GM12873 (cell line): Measurements from ENCODE around the gene GPR83.

ENCODE experiments used
- TF ChIP-seq, protein P1 (sequence below): IDR thresholded peaks from 2 replicates; pipeline ENCODE4 v1.5.1; 2012; ENCODE audit warnings: low read depth, mild to moderate bottlenecking, moderate library complexity, low read length, control low read depth; ENCODE audit not compliant: insufficient read depth; ENCODE audit errors: missing control alignments

GPR83 gene

DNA sequence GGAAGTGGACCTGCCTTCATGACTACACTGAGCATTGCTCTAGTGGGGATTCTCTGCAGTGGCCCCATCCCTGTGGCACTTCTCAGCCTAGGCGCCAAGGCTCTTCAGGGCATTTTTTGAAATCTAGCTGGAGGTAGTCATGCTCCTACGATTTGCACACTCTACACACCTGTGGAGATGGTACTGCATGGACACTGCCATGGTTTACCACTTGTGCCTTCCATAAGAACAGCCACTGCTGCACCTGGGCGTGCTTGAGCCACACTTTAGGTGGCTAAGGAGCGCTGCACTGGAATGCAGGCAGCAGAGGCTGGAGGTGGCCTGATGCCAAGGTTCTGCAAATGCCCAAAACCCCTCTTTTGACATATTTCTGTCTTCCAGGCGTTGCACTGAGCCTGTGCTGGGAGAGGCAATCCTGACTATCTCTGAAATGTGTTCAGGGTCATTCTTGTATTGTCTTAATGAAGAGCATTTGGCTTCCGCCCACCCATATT lies 72.6 kb downstream of the GPR83 start:
- TF ChIP-seq, protein P1, sequence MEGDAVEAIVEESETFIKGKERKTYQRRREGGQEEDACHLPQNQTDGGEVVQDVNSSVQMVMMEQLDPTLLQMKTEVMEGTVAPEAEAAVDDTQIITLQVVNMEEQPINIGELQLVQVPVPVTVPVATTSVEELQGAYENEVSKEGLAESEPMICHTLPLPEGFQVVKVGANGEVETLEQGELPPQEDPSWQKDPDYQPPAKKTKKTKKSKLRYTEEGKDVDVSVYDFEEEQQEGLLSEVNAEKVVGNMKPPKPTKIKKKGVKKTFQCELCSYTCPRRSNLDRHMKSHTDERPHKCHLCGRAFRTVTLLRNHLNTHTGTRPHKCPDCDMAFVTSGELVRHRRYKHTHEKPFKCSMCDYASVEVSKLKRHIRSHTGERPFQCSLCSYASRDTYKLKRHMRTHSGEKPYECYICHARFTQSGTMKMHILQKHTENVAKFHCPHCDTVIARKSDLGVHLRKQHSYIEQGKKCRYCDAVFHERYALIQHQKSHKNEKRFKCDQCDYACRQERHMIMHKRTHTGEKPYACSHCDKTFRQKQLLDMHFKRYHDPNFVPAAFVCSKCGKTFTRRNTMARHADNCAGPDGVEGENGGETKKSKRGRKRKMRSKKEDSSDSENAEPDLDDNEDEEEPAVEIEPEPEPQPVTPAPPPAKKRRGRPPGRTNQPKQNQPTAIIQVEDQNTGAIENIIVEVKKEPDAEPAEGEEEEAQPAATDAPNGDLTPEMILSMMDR: no peak
